Mesenchymal stem cell (in vitro differentiated cells and primary cell): Measurements from ENCODE around the gene CHCHD2. TPM values are rescaled to one million over a fixed set of nuclear protein-coding genes. Genes with fewer than 3 reads are reported as not detected.
"Not testable (repeated sequence)": the region's sequence is repeated elsewhere in the genome, so short reads cannot be mapped to it uniquely, and the experiment has no call there.

ENCODE experiments used
- DNase-seq: peaks from one replicate; pipeline ENCODE4 v3.0.0-alpha.2; 2013
- H2AFZ ChIP-seq: one replicate; pipeline ENCODE4 v1.6.1; 2013; ENCODE audit warnings: low read depth, mild to moderate bottlenecking, control low read depth, inconsistent platforms, low read length, moderate library complexity
- H2AK5ac ChIP-seq: 2 replicates; pipeline ENCODE4 v1.6.1; 2013; ENCODE audit warnings: low read length, moderate library complexity, mild to moderate bottlenecking, inconsistent platforms; ENCODE audit not compliant: severe bottlenecking
- H2BK120ac ChIP-seq: one replicate; pipeline ENCODE4 v1.6.1; 2013; ENCODE audit warnings: low read depth, mild to moderate bottlenecking, inconsistent platforms, low read length, moderate library complexity
- H2BK12ac ChIP-seq, 2 experiments: one replicate each; pipeline ENCODE4 v1.6.1; 2013; ENCODE audit warnings: inconsistent platforms in 2 of 2, low read length in 2 of 2, mild to moderate bottlenecking in 2 of 2, moderate library complexity in 2 of 2, control low read depth in 1 of 2
- H2BK15ac ChIP-seq: one replicate; pipeline ENCODE4 v1.6.1; 2013; ENCODE audit warnings: mild to moderate bottlenecking, low read depth, inconsistent platforms; ENCODE audit not compliant: poor library complexity, severe bottlenecking
- H2BK5ac ChIP-seq: 2 replicates; pipeline ENCODE4 v1.6.1; 2013; ENCODE audit warnings: low read depth, mild to moderate bottlenecking, low read length, control low read depth, inconsistent platforms; ENCODE audit not compliant: poor library complexity, severe bottlenecking
- H3K14ac ChIP-seq, 2 experiments: one replicate each; pipeline ENCODE4 v1.6.1; 2013; ENCODE audit warnings: inconsistent platforms in 2 of 2, low read length in 2 of 2, control low read depth in 1 of 2, mild to moderate bottlenecking in 1 of 2, moderate library complexity in 1 of 2
- H3K18ac ChIP-seq, 2 experiments: one replicate each; pipeline ENCODE4 v1.6.1; 2013; ENCODE audit warnings: inconsistent platforms in 2 of 2, low read length in 2 of 2, control low read depth in 1 of 2, low read depth in 1 of 2, mild to moderate bottlenecking in 1 of 2
- H3K23ac ChIP-seq, 2 experiments: one replicate each; pipeline ENCODE4 v1.6.1; 2013; ENCODE audit warnings: inconsistent platforms in 2 of 2, low read length in 2 of 2, mild to moderate bottlenecking in 2 of 2, moderate library complexity in 2 of 2, control low read depth in 1 of 2
- H3K27ac ChIP-seq: 2 replicates; pipeline ENCODE4 v1.5.1; 2013; ENCODE audit warnings: mild to moderate bottlenecking, moderate library complexity, low read length, control low read depth, inconsistent platforms; ENCODE audit not compliant: poor library complexity, severe bottlenecking
- H3K27me3 ChIP-seq, 2 experiments: 2 replicates each; pipeline versions ENCODE4 v1.6.1 to v1.7.0; 2013; ENCODE audit warnings: low read length in 2 of 2, mild to moderate bottlenecking in 2 of 2, moderate library complexity in 2 of 2, control low read depth in 1 of 2, inconsistent platforms in 1 of 2; ENCODE audit not compliant: control insufficient read depth in 1 of 2, insufficient read depth in 1 of 2
- H3K36me3 ChIP-seq, 2 experiments: 2 replicates each; pipeline versions ENCODE4 v1.6.1 to v1.7.0; 2013; ENCODE audit warnings: low read length in 2 of 2, control low read depth in 1 of 2, inconsistent platforms in 1 of 2, low read depth in 1 of 2, mild to moderate bottlenecking in 1 of 2; ENCODE audit not compliant: insufficient read depth in 2 of 2, control insufficient read depth in 1 of 2
- H3K4ac ChIP-seq, 2 experiments: one replicate each; pipeline ENCODE4 v1.6.1; 2013; ENCODE audit warnings: inconsistent platforms in 2 of 2, low read length in 2 of 2, mild to moderate bottlenecking in 2 of 2, moderate library complexity in 2 of 2, control low read depth in 1 of 2, low read depth in 1 of 2
- H3K4me1 ChIP-seq: 2 replicates; pipeline ENCODE4 v1.6.1; 2013; ENCODE audit warnings: low read depth, low read length, control low read depth; ENCODE audit not compliant: control insufficient read depth, insufficient read depth
- H3K4me2 ChIP-seq: 2 replicates; pipeline ENCODE4 v1.6.1; 2013; ENCODE audit warnings: low read length, mild to moderate bottlenecking, inconsistent platforms; ENCODE audit not compliant: poor library complexity, severe bottlenecking
- H3K4me3 ChIP-seq, 2 experiments: 2 replicates each; pipeline versions ENCODE4 v1.5.1 to v1.7.0; 2013; ENCODE audit warnings: low read length in 2 of 2, mild to moderate bottlenecking in 2 of 2, control low read depth in 1 of 2, low read depth in 1 of 2; ENCODE audit not compliant: insufficient read depth in 1 of 2
- H3K79me1 ChIP-seq: replicated peaks from 2 replicates; pipeline ENCODE4 v1.6.1; 2013; ENCODE audit warnings: mild to moderate bottlenecking, control low read depth, low read length, inconsistent platforms; ENCODE audit not compliant: poor library complexity, severe bottlenecking
- H3K9ac ChIP-seq: 2 replicates; pipeline ENCODE4 v1.7.0; 2013; ENCODE audit warnings: mild to moderate bottlenecking, low read length, moderate library complexity
- H3K9me3 ChIP-seq: 2 replicates; pipeline ENCODE4 v1.7.0; 2013; ENCODE audit warnings: mild to moderate bottlenecking, low read length; ENCODE audit not compliant: control insufficient read depth
- H4K8ac ChIP-seq: one replicate; pipeline ENCODE4 v1.6.1; 2013; ENCODE audit warnings: inconsistent platforms, mild to moderate bottlenecking, low read length, moderate library complexity
- H4K91ac ChIP-seq: one replicate; pipeline ENCODE4 v1.6.1; 2013; ENCODE audit warnings: mild to moderate bottlenecking, low read length, inconsistent platforms
- WGBS: methylation state at CpG from one replicate; pipeline ENCODE4 v1.1.7; 2013; ENCODE audit warnings: mixed read lengths; 5-methylcytosine and 5-hydroxymethylcytosine counted together
- polyA plus RNA-seq, 2 experiments: library from polyadenylated mRNA; stranded (reverse); fragments of 200-250 nt; gene quantifications; one replicate each; pipeline ENCODE4 v1.2.3, GENCODE V29; 2013

Gene CHCHD2, protein sequence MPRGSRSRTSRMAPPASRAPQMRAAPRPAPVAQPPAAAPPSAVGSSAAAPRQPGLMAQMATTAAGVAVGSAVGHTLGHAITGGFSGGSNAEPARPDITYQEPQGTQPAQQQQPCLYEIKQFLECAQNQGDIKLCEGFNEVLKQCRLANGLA
- 202 TPM for polyA plus RNA-seq (2013, experiment 1 of 2)
- polyA plus RNA-seq (2013, experiment 2 of 2): 217 TPM

DNA sequence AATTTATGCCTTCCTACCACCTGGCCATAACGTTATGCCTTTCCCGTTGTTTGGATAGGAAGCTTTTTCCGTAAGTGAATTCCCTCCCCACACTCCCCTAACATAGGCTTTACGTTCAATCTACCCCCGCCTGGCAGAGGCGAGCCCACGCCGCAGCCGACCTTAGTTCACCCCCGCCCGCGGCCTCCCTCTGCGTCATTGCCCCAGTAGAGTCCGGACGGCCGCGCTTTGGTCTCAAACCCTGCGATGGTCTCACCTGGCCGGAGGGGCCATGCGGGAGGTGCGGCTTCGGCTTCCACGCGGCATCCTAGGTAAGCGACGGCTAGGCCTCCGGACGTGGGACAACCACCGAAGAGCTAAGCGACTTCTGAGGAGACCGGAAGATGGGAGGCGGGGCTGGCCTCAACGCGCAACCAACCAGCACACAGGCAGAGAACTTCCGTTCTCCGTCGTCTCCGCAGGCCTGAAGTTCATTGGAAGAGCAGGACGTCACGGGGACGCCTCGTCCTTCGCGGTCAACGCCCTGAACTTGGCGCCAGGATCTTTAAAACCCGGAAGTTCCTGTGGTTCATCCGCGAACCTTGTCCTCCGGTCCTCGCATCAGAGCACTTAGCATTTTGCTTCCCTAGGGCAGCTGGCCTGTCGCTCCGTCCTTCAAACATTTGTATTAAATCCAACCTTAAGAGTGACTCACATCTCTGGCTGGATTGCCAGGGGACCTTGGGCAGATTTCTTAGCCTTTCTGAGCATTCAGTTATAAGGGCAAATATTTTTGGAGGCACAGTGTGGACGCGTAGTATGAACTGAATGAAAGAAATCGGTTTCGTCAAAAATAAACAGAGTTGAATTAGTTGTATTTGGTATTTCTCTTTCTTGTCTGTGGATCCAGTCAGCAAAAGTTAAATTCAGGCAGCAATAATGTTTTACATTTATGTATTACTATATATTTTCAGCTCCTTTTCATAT, at the start of gene CHCHD2:
CHCHD2 (minus strand) TSS at position 369 of the 966 bp plus-strand sequence; CDS start at position 306, 63 bp downstream.
- H3K4me3 ChIP-seq: peak within 1 kb of the TSS; percentile 75 to 97
- no peak within 1 kb of the TSS for H2AFZ ChIP-seq
- H3K14ac ChIP-seq: peak within 1 kb of the TSS in 1 of 2 experiments; percentile 57
- peak within 1 kb of the TSS; percentile 22 for H3K27ac ChIP-seq
- no peak within 1 kb of the TSS for H2BK120ac ChIP-seq
- H3K9ac ChIP-seq: peak within 1 kb of the TSS; percentile 100
- no peak within 1 kb of the TSS for H2BK15ac ChIP-seq
- H3K18ac ChIP-seq: peak within 1 kb of the TSS in 1 of 2 experiments; percentile 84
- H3K9me3 ChIP-seq: no peaks in the 10 kb centered on the region
- peak; percentile 95 for DNase-seq
- no peak within 1 kb of the TSS for H2BK12ac ChIP-seq
- H3K79me1 ChIP-seq: no peaks in the 10 kb centered on the region
- H2AK5ac ChIP-seq: no peak within 1 kb of the TSS
- no peak within 1 kb of the TSS for H4K91ac ChIP-seq
- peak within 1 kb of the TSS in 1 of 2 experiments; percentile 50 for H3K4ac ChIP-seq
- H3K23ac ChIP-seq: peak within 1 kb of the TSS in 1 of 2 experiments; percentile 67
- H3K27me3 ChIP-seq: no peaks in the 10 kb centered on the region
- H3K4me1 ChIP-seq: no peaks in the 10 kb centered on the region
- peak within 1 kb of the TSS; percentile 47 for H3K4me2 ChIP-seq
- peaks cover 10 to 29% of the 10 kb centered on the region in 2 experiments for H3K36me3 ChIP-seq
- 54% methylated on average over 51 of the region's 57 CpGs for WGBS
- H2BK5ac ChIP-seq: no peak within 1 kb of the TSS
- H4K8ac ChIP-seq: peak within 1 kb of the TSS; percentile 24

DNA sequence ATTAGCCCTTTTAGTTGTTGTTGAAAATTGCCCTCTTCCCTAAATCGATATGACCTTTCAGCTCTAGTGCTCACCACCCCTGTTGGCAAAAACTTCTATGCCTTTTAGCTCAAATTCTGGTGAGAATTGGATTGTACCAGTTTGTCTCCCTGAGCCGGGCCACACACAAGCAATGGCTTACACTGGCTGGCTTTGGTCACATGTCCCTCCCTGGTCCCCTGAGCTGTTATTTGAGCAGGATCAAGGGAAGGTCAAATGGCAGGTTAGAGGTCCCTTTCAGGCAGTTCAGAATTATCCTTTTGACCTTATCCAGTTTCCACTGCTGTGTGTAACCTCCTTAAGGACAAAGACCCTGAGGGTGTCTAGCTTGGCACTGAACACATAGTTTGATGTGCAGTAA, 24.8 kb upstream of the CHCHD2 start:
- DNase-seq, H3K23ac ChIP-seq, H2BK5ac ChIP-seq, H2BK120ac ChIP-seq, H3K18ac ChIP-seq, H3K36me3 ChIP-seq, H3K9ac ChIP-seq, H3K14ac ChIP-seq, H4K91ac ChIP-seq, H3K4me2 ChIP-seq, H3K4ac ChIP-seq, H2AK5ac ChIP-seq, H3K4me3 ChIP-seq, H4K8ac ChIP-seq, H2BK12ac ChIP-seq, H3K27me3 ChIP-seq, H2AFZ ChIP-seq, H2BK15ac ChIP-seq, H3K79me1 ChIP-seq, H3K4me1 ChIP-seq, H3K9me3 ChIP-seq, H3K27ac ChIP-seq: not testable (repeated sequence)
- 63% methylated on average over 1 of the region's 2 CpGs for WGBS

DNA sequence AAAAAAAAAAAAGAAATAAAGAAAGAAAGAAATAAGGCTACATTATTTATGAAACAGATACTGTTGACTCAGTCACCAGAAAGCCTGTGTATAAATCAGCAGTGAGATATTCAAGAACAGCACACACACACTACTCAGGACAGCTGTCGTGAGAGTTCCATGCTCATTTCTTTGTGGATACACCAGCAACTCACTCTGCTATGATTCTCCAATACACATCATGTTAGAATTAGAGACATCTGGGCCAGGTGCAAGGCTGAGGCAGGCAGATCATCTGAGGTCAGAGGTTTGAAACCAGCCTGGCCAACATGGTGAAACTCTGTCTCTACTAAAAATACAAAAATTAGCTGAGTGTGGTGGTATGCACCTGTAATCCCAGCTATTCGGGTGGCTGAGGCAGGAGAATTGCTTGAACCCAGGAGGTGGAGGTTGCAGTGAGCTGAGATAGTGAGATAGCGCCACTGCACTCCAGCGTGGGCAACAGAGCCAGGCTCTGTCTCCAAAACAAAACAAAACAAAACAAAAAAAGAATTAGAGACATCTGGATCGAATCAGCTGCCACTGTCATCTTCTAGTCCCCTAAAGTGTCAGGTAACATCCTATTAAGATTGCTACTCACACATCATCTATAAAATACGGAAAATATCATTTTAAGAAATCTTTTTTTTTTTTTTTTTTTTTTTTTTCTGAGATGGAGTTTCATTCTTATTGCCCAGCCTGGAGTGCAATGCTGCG, 21.1 kb upstream of the CHCHD2 start:
- Histone ChIP-seq H2AFZ (no peak overlapping the region), H3K79me1 (no peaks in the 10 kb centered on the region), H3K14ac (no peak overlapping the region), H3K9me3 (no peaks in the 10 kb centered on the region), H3K4me3 (no peak overlapping the region), H3K27me3 (no peaks in the 10 kb centered on the region), H2BK15ac (no peak overlapping the region), H3K18ac (no peak overlapping the region), H2BK5ac (no peak overlapping the region), H3K23ac (no peak overlapping the region), H3K27ac (no peak overlapping the region), H4K91ac (no peak overlapping the region), H3K36me3 (no peaks in the 10 kb centered on the region), H2BK12ac (no peak overlapping the region), H2BK120ac (no peak overlapping the region), H3K4ac (no peak overlapping the region), H3K4me2 (no peak overlapping the region), H3K9ac (no peak overlapping the region), H4K8ac (no peak overlapping the region), H3K4me1 (no peaks in the 10 kb centered on the region), H2AK5ac (no peak overlapping the region)
- no peak for DNase-seq
- 58% methylated on average over 4 of the region's 7 CpGs for WGBS

DNA sequence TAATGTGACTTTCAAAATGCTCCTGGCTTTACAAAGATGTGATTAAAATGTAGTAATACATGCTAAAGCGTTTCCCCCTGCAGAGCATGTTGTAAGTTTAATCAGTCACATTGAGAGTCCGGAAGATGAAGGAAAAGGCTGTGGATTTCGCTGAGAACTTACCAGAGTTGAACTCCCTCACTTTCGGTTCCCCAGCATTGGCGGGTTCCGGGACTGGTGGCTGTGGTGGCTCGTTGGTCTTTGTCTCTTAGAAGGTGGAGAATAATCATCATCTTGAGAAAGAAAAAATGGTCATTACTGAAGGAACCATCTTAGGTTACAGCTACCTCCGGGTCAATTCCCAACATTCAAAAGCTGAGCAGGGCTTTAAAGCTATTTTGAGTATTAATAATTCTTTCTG, 19.6 kb upstream of the CHCHD2 start:
- H2BK15ac ChIP-seq: no peak overlapping the region
- H3K4me3 ChIP-seq: no peak overlapping the region
- no peak for DNase-seq
- no peaks in the 10 kb centered on the region for H3K79me1 ChIP-seq
- no peak overlapping the region for H3K23ac ChIP-seq
- no peak overlapping the region for H3K14ac ChIP-seq
- WGBS: 59% methylated on average over 7 of the region's 8 CpGs
- no peaks in the 10 kb centered on the region for H3K4me1 ChIP-seq
- no peak overlapping the region for H3K18ac ChIP-seq
- no peak overlapping the region for H3K9ac ChIP-seq
- H3K9me3 ChIP-seq: no peaks in the 10 kb centered on the region
- no peak overlapping the region for H2AFZ ChIP-seq
- no peak overlapping the region for H2AK5ac ChIP-seq
- H2BK5ac ChIP-seq: no peak overlapping the region
- H2BK12ac ChIP-seq: no peak overlapping the region
- H3K4me2 ChIP-seq: no peak overlapping the region
- no peaks in the 10 kb centered on the region for H3K36me3 ChIP-seq
- H4K8ac ChIP-seq: no peak overlapping the region
- H2BK120ac ChIP-seq: no peak overlapping the region
- H3K27ac ChIP-seq: no peak overlapping the region
- no peak overlapping the region for H4K91ac ChIP-seq
- H3K4ac ChIP-seq: no peak overlapping the region
- H3K27me3 ChIP-seq: no peaks in the 10 kb centered on the region
